NCI-H345 treated with DMSO at 0.1 percent for 48 hours (cell line): Measurements from ENCODE around the gene IL17REL.
"Not testable (repeated sequence)": the region's sequence is repeated elsewhere in the genome, so short reads cannot be mapped to it uniquely, and the experiment has no call there.

Experiments used
- DNase-seq: peaks from one replicate; lab custom pipeline; 2025; ENCODE audit not compliant: unreplicated experiment; lab: John Stamatoyannopoulos, UW

IL17REL gene

DNA sequence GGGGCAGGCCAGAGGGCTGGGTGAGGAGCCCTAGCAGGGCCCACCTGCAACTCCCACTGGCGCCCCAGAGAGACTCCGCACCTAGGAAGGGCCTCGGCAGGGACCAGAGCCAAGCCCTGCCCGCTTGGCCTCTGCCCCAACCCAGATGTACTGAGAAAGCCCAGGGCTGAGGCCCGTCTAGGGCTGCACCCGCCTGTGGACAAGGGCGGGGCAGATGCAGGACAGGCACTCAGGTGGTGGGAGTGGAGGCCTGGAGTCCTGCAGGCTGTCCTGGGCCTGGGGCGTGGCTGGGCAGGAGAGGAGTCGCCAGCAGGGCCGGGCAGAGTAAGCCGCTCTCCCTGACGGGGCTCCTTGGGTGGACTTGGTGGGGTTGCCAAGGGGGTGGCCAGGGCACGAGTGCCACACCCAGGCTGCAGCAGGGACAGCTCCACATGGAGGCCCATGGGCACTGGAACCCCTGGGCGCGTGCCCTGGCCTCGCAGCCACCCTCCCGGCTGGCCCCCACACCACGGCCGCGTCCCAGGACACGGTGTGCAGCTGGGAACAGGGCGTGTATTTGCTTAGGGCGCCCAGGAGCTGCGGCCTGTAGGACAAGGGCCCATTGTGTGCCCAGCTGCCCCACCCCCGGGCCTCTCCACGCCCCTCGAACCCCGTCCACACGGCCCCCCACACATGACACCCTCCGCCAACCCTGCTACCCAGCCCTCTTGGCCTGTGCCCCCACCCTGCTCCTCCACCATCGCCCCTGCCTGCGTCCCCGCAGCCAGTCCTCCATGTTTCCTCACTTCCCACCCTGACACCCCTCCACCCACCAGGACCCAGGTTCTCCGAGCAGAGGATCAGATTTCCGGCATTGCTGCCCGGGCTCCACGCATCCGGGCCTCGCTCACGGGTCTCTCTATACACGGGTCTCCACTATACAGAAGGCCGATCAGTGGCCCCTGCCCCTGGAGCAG is 63.3 kb downstream of the IL17REL start:
- DNase-seq: no peak

DNA sequence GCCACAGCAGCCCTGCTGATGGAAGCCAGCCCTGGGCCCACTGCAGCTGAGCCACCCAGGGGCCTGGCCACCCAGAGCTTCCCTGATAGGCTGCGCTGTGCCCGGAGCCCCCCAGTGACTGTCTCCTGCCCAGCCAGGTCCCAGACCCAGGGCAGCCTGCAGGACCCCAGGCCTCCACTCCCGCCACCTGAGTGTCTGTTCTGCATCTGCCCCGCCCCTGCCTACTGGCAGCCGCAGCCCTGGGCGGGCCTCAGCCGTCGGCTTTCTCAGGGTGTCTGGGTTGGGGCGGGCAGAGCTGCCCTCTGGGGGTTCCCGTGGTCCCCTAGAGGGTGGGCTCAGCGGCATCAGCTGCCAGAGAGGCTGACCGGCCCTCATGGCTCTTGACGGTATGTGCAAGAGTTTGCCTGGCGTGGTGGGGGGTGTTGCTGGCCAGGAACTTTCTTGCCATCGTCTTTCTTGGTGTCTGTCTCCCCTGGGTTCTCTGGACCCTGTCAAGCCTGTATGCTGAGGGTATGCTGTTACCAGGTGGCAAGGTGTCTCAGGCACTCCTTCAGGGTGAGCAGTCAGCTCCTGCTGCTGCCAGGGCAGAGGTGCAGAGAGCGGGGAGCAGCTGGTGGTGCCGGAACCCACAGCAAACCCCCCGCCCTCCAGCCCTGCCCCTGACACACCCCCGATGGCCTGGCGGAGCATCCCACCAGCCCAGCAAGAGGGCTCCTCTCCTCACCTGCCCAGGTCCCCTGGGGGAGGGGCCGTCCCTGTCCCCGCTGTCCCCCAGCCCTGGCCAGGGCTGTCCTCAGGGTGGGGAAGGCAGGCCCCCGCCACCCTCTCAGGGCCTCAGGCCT is 64.2 kb downstream of the IL17REL start:
- no peak for DNase-seq

- no peak for DNase-seq
These were observed 65.3 kb downstream of the IL17REL start for GRCh38 chr22:49947296-49947622.

- DNase-seq: no peak
These were observed 65.8 kb downstream of the IL17REL start for GRCh38 chr22:49946612-49947295.

GRCh38 chr22:49945042-49945794 is 67.3 kb downstream of the IL17REL start:
- not testable (repeated sequence) for DNase-seq
